Neuron (in vitro differentiated cells): ENCODE results near the gene LBHD2.

Experiments used
- H2AFZ ChIP-seq: one replicate; pipeline ENCODE4 v1.6.1; 2013; ENCODE audit warnings: low read depth, mild to moderate bottlenecking, inconsistent platforms, low read length, moderate library complexity
- H3K27me3 ChIP-seq: one replicate; pipeline ENCODE4 v1.6.1; 2013; ENCODE audit warnings: low read length; ENCODE audit not compliant: insufficient read depth
- H3K36me3 ChIP-seq: one replicate; pipeline ENCODE4 v1.6.1; 2013; ENCODE audit warnings: low read length; ENCODE audit not compliant: insufficient read depth
- H3K4me1 ChIP-seq: one replicate; pipeline ENCODE4 v1.6.1; 2013; ENCODE audit warnings: low read length; ENCODE audit not compliant: insufficient read depth
- H3K4me3 ChIP-seq: 2 replicates; pipeline ENCODE4 v1.5.1; 2013; ENCODE audit warnings: mild to moderate bottlenecking, low read length, moderate library complexity
- H3K9me3 ChIP-seq: one replicate; pipeline ENCODE4 v1.6.1; 2013; ENCODE audit warnings: low read length

The LBHD2 gene

GRCh38 chr14:103072595-103073366, 11.2 kb upstream of the LBHD2 start:
- Histone ChIP-seq H2AFZ (no peak overlapping the region), H3K4me3 (no peak overlapping the region), H3K4me1 (peaks cover 2% of the 10 kb centered on the region), H3K36me3 (no peaks in the 10 kb centered on the region), H3K27me3 (peaks cover 24% of the 10 kb centered on the region), H3K9me3 (no peaks in the 10 kb centered on the region)

- Histone ChIP-seq H3K27me3 (peaks cover 24% of the 10 kb centered on the region), H2AFZ (no peak overlapping the region), H3K4me1 (peaks cover 2% of the 10 kb centered on the region), H3K4me3 (no peak overlapping the region), H3K9me3 (no peaks in the 10 kb centered on the region), H3K36me3 (no peaks in the 10 kb centered on the region)
Observed at GRCh38 chr14:103073367-103073875, 10.6 kb upstream of the LBHD2 start.

GRCh38 chr14:103073876-103074728, 9.9 kb upstream of the LBHD2 start:
- Histone ChIP-seq H3K27me3 (peaks cover 24% of the 10 kb centered on the region), H3K4me1 (peaks cover 2% of the 10 kb centered on the region)

GRCh38 chr14:103074729-103075367, 9.2 kb upstream of the LBHD2 start:
- peaks cover 2% of the 10 kb centered on the region for H3K4me1 ChIP-seq
- no peaks in the 10 kb centered on the region for H3K36me3 ChIP-seq
- H3K27me3 ChIP-seq: peaks cover 24% of the 10 kb centered on the region
- H3K9me3 ChIP-seq: no peaks in the 10 kb centered on the region
- H3K4me3 ChIP-seq: no peak overlapping the region
- H2AFZ ChIP-seq: peak overlapping the region; percentile 57

More at GRCh38 chr14:103073876-103074728, 9.9 kb upstream of the LBHD2 start:
- no peak overlapping the region for H3K4me3 ChIP-seq
- H3K36me3 ChIP-seq: no peaks in the 10 kb centered on the region
- no peak overlapping the region for H2AFZ ChIP-seq
- H3K9me3 ChIP-seq: no peaks in the 10 kb centered on the region

GRCh38 chr14:103078420-103078749, 5.6 kb upstream of the LBHD2 start:
- Histone ChIP-seq H3K36me3 (no peaks in the 10 kb centered on the region), H2AFZ (no peak overlapping the region), H3K4me3 (no peak overlapping the region), H3K9me3 (no peaks in the 10 kb centered on the region), H3K27me3 (peaks cover 17% of the 10 kb centered on the region), H3K4me1 (peaks cover 2% of the 10 kb centered on the region)

- H3K4me3 ChIP-seq: no peak overlapping the region
- H3K36me3 ChIP-seq: no peaks in the 10 kb centered on the region
- no peaks in the 10 kb centered on the region for H3K9me3 ChIP-seq
- H3K4me1 ChIP-seq: peaks cover 2% of the 10 kb centered on the region
- H3K27me3 ChIP-seq: peaks cover 16% of the 10 kb centered on the region
- no peak overlapping the region for H2AFZ ChIP-seq
Observed at GRCh38 chr14:103078860-103079587, 5.0 kb upstream of the LBHD2 start.

- peaks cover 4% of the 10 kb centered on the region for H3K4me1 ChIP-seq
- H3K27me3 ChIP-seq: peaks cover 29% of the 10 kb centered on the region
- no peak overlapping the region for H3K4me3 ChIP-seq
- no peak overlapping the region for H2AFZ ChIP-seq
- no peaks in the 10 kb centered on the region for H3K36me3 ChIP-seq
- H3K9me3 ChIP-seq: no peaks in the 10 kb centered on the region
Observed at GRCh38 chr14:103081951-103082350, 2.1 kb upstream of the LBHD2 start.

- Histone ChIP-seq H2AFZ (no peak overlapping the region), H3K27me3 (peaks cover 58% of the 10 kb centered on the region), H3K4me1 (peaks cover 14% of the 10 kb centered on the region), H3K9me3 (no peaks in the 10 kb centered on the region), H3K36me3 (no peaks in the 10 kb centered on the region), H3K4me3 (no peak overlapping the region)
Observed at GRCh38 chr14:103085106-103086091, 1.4 kb downstream of the LBHD2 start.

GRCh38 chr14:103086771-103087342, 2.8 kb downstream of the LBHD2 start:
- Histone ChIP-seq H3K27me3 (peaks cover 71% of the 10 kb centered on the region), H2AFZ (no peak overlapping the region), H3K9me3 (no peaks in the 10 kb centered on the region), H3K4me3 (no peak overlapping the region), H3K4me1 (peaks cover 14% of the 10 kb centered on the region), H3K36me3 (no peaks in the 10 kb centered on the region)

- H3K27me3 ChIP-seq: peaks cover 77% of the 10 kb centered on the region
- no peaks in the 10 kb centered on the region for H3K9me3 ChIP-seq
- H3K36me3 ChIP-seq: no peaks in the 10 kb centered on the region
- no peak overlapping the region for H3K4me3 ChIP-seq
- no peak overlapping the region for H2AFZ ChIP-seq
- peaks cover 14% of the 10 kb centered on the region for H3K4me1 ChIP-seq
Observed at GRCh38 chr14:103087343-103087835, 3.4 kb downstream of the LBHD2 start.

- Histone ChIP-seq H3K27me3 (peaks cover 81% of the 10 kb centered on the region), H3K9me3 (no peaks in the 10 kb centered on the region), H2AFZ (no peak overlapping the region), H3K4me1 (peaks cover 18% of the 10 kb centered on the region), H3K36me3 (no peaks in the 10 kb centered on the region), H3K4me3 (no peak overlapping the region)
Observed at GRCh38 chr14:103088921-103089320, 4.9 kb downstream of the LBHD2 start.
